Body of pancreas (tissue), 4 donors: ENCODE data around the gene ACTL10. TPM values are rescaled to one million over a fixed set of nuclear protein-coding genes. Genes with fewer than 3 reads are reported as not detected.

Experiments
- ATAC-seq: fragments of 150-250 bp; one replicate; pipeline ENCODE4 v1.9.1; 2016
- DNase-seq, 4 donors: peaks; one replicate each; pipeline ENCODE4 v3.0.0-alpha.2; 2019
- H3K27ac ChIP-seq, 4 donors: fragments of 200-600 bp; sonication (generic); 1 replicate in 3 of 4; 2 replicates in 1 of 4; pipeline versions ENCODE4 v1.5.1 to v1.6.1; 2016 to 2019; ENCODE audit warnings: mild to moderate bottlenecking in 1 of 4, mixed read lengths in 1 of 4, moderate library complexity in 1 of 4
- H3K27me3 ChIP-seq, 2 donors: fragments of 200-600 bp; sonication (generic); one replicate each; pipeline ENCODE4 v1.6.0; 2016; ENCODE audit warnings: mild to moderate bottlenecking in 1 of 2
- H3K36me3 ChIP-seq, 2 donors: fragments of 200-600 bp; sonication (generic); replicated peaks in 1 of 2; 2 replicates each; pipeline ENCODE4 v1.5.1; 2016; ENCODE audit warnings: low read depth in 2 of 2; ENCODE audit not compliant: insufficient read depth in 1 of 2
- H3K4me1 ChIP-seq: fragments of 200-600 bp; sonication (generic); one replicate; pipeline ENCODE4 v1.6.0; 2016
- H3K4me3 ChIP-seq, 2 donors: fragments of 200-600 bp; sonication (generic); 1 replicate in 1 of 2; 2 replicates in 1 of 2; pipeline ENCODE4 v1.5.1; 2016 to 2019
- H3K9me3 ChIP-seq, 3 donors: fragments of 200-600 bp; sonication (generic); 1 replicate in 2 of 3; 2 replicates in 1 of 3; pipeline ENCODE4 v1.5.1; 2016
- CTCF ChIP-seq, 7 experiments: fragments of 450-650 bp in 4 of 7; fragments of 200-600 bp in 3 of 7; sonication (generic) in 3 of 7; IDR thresholded peaks; one replicate each; pipeline ENCODE4 v1.5.1; 2016 to 2019; ENCODE audit warnings: antibody characterized with exemption in 7 of 7
- POLR2A ChIP-seq, 3 donors: fragments of 450-650 bp; IDR thresholded peaks; one replicate each; pipeline ENCODE4 v1.6.1; 2016; ENCODE audit warnings: antibody characterized with exemption in 3 of 3, mild to moderate bottlenecking in 2 of 3
- WGBS, 2 donors: methylation state at CpG; one replicate each; pipeline ENCODE4 v1.1.5; 2017; 5-methylcytosine and 5-hydroxymethylcytosine counted together
- intact Hi-C: fragments of 100-400 bp; cut with DNase I; formaldehyde crosslinking; loops from one replicate; pipeline ENCODE4 v1.15.1; 2023
- total RNA-seq, 2 donors: library from RNA; depleted of rRNA; stranded (reverse); fragments of >200 nt; gene quantifications; one replicate each; pipeline ENCODE4 v1.1.0, GENCODE V29; 2016

Gene ACTL10
- total RNA-seq = 1 to 10 TPM; 4.0 to 4.9 TPM

- Histone ChIP-seq H3K4me1 (peaks cover 50% of the 10 kb centered on the region), H3K27ac (peak within 1 kb of the TSS; percentile 87 to 93 (median 90))
- intact Hi-C loops = no loop called here
These were observed at the start of gene ACTL10 for GRCh38 chr20:33666293-33667244. ACTL10 (plus strand) TSS chr20:33666943; CDS start chr20:33667498, 555 bp downstream.

GRCh38 chr20:33621717-33622400 lies 44.9 kb upstream of the ACTL10 start:
- WGBS, 2 donors = 92% methylated on average over 4 of the region's 4 CpGs
- H3K36me3 ChIP-seq = peaks cover 0 to 10% of the 10 kb centered on the region in 2 donors

More at GRCh38 chr20:33666293-33667244, at the start of gene ACTL10:
- Histone ChIP-seq H3K36me3 (peaks cover 0 to 3% of the 10 kb centered on the region in 2 donors), H3K9me3 (no peaks in the 10 kb centered on the region), H3K4me3 (peak within 1 kb of the TSS; percentile 45 to 48), H3K27me3 (no peaks in the 10 kb centered on the region)
- DNase-seq = peak; percentile 98 to 100 (median 99)
- WGBS, 2 donors = 2 to 12% methylated on average over 22 to 49 of the region's 50 CpGs
- peak; percentile 75 to 94 (median 88) for TF ChIP-seq POLR2A (IDR thresholded peaks at IDR 0.05)
- TF ChIP-seq CTCF (IDR thresholded peaks at IDR 0.05) = peak in 6 of 7 experiments; percentile 11 to 59 (median 50)
- ATAC-seq = peak; percentile 81

GRCh38 chr20:33622705-33623365 lies 43.9 kb upstream of the ACTL10 start:
- ATAC-seq (no peak), DNase-seq (no peak)
- intact Hi-C loops = no loop called here
- H3K4me3 ChIP-seq = no peak overlapping the region
- H3K36me3 ChIP-seq = peaks cover 0 to 10% of the 10 kb centered on the region in 2 donors
- no peaks in the 10 kb centered on the region for H3K27me3 ChIP-seq
- WGBS, 2 donors = 98 to 99% methylated on average over 10 of the region's 10 CpGs
- no peaks in the 10 kb centered on the region for H3K9me3 ChIP-seq
- H3K27ac ChIP-seq = no peak overlapping the region
- TF ChIP-seq POLR2A (IDR thresholded peaks at IDR 0.05) (no peak), CTCF (IDR thresholded peaks at IDR 0.05) (no peak)
- no peaks in the 10 kb centered on the region for H3K4me1 ChIP-seq

More at GRCh38 chr20:33621717-33622400, 44.9 kb upstream of the ACTL10 start:
- no peak overlapping the region for H3K4me3 ChIP-seq
- H3K27me3 ChIP-seq = no peaks in the 10 kb centered on the region
- no peak for DNase-seq
- no peak overlapping the region for H3K27ac ChIP-seq
- H3K4me1 ChIP-seq = no peaks in the 10 kb centered on the region
- no peak for ATAC-seq
- no peaks in the 10 kb centered on the region for H3K9me3 ChIP-seq
- intact Hi-C loops = no loop called here
- TF ChIP-seq POLR2A (IDR thresholded peaks at IDR 0.05) (no peak), CTCF (IDR thresholded peaks at IDR 0.05) (no peak)

- Histone ChIP-seq H3K36me3 (peaks cover 0 to 12% of the 10 kb centered on the region in 2 donors), H3K27ac (no peak overlapping the region), H3K4me1 (no peaks in the 10 kb centered on the region), H3K4me3 (no peak overlapping the region), H3K27me3 (no peaks in the 10 kb centered on the region), H3K9me3 (no peaks in the 10 kb centered on the region)
- DNase-seq = no peak
- ATAC-seq = no peak
- intact Hi-C loops = no loop called here
- WGBS, 2 donors = 88% methylated on average over 3 of the region's 3 CpGs
- TF ChIP-seq CTCF (IDR thresholded peaks at IDR 0.05) (no peak), POLR2A (IDR thresholded peaks at IDR 0.05) (no peak)
These were observed 42.3 kb upstream of the ACTL10 start for GRCh38 chr20:33624399-33624798.
